COLO829 (cell line): ENCODE measurements around the gene PDZD8.

Experiments
- DNase-seq: peaks from one replicate; pipeline ENCODE4 v3.0.0; 2012; ENCODE audit warnings: low spot score

PDZD8 gene

GRCh38 chr10:117375360-117376178, at the start of gene PDZD8:
Gene PDZD8 (minus strand): TSS chr10:117375440. CDS start chr10:117375227, 213 bp downstream.
- peak; percentile 56 for DNase-seq

GRCh38 chr10:117424171-117424570, 48.9 kb upstream of the PDZD8 start:
- DNase-seq = no peak

GRCh38 chr10:117421985-117422384, 46.7 kb upstream of the PDZD8 start:
- no peak for DNase-seq

- DNase-seq = no peak
Observed at GRCh38 chr10:117420768-117421167, 45.5 kb upstream of the PDZD8 start.

GRCh38 chr10:117419921-117420320, 44.7 kb upstream of the PDZD8 start:
- DNase-seq = no peak

- DNase-seq = no peak
Observed at GRCh38 chr10:117419159-117419558, 43.9 kb upstream of the PDZD8 start.

- DNase-seq = no peak
Observed at GRCh38 chr10:117418121-117418520, 42.9 kb upstream of the PDZD8 start.

- DNase-seq = no peak
Observed at GRCh38 chr10:117417196-117417595, 42.0 kb upstream of the PDZD8 start.

- DNase-seq = no peak
Observed at GRCh38 chr10:117413928-117414618, 38.8 kb upstream of the PDZD8 start.

- no peak for DNase-seq
Observed at GRCh38 chr10:117412469-117413010, 37.3 kb upstream of the PDZD8 start.

GRCh38 chr10:117411479-117412399, 36.5 kb upstream of the PDZD8 start:
- DNase-seq = no peak

- DNase-seq = no peak
Observed at GRCh38 chr10:117410557-117410956, 35.3 kb upstream of the PDZD8 start.

- DNase-seq = no peak
Observed at GRCh38 chr10:117409549-117410305, 34.5 kb upstream of the PDZD8 start.

- no peak for DNase-seq
Observed at GRCh38 chr10:117408436-117409384, 33.5 kb upstream of the PDZD8 start.

GRCh38 chr10:117405730-117406129, 30.5 kb upstream of the PDZD8 start:
- no peak for DNase-seq

GRCh38 chr10:117400329-117400728, 25.1 kb upstream of the PDZD8 start:
- no peak for DNase-seq

- DNase-seq = no peak
Observed at GRCh38 chr10:117399341-117400196, 24.3 kb upstream of the PDZD8 start.

- no peak for DNase-seq
Observed at GRCh38 chr10:117398029-117398428, 22.8 kb upstream of the PDZD8 start.
